HEK293T (cell line): ENCODE data around the gene HEPHL1.

Source experiments
- FOXA1 ChIP-seq: fragments of 450-650 bp; IDR thresholded peaks from 2 replicates; pipeline ENCODE4 v1.6.1; 2016; ENCODE audit warnings: mild to moderate bottlenecking
- FOXM1 ChIP-seq: fragments of 450-650 bp; IDR thresholded peaks from 2 replicates; pipeline ENCODE4 v1.6.1; 2017; ENCODE audit warnings: mild to moderate bottlenecking, borderline replicate concordance
- HDGF ChIP-seq: fragments of 450-650 bp; IDR thresholded peaks from 2 replicates; pipeline ENCODE4 v1.6.1; 2017; ENCODE audit warnings: antibody characterized with exemption, borderline replicate concordance
- SP1 ChIP-seq: fragments of 450-650 bp; IDR thresholded peaks from 2 replicates; pipeline ENCODE4 v1.6.1; 2017
- TARDBP ChIP-seq: fragments of 450-650 bp; IDR thresholded peaks from 2 replicates; pipeline ENCODE4 v1.6.1; 2016
- ZNF384 ChIP-seq: fragments of 450-650 bp; IDR thresholded peaks from 2 replicates; pipeline ENCODE4 v1.6.1; 2016

DNA sequence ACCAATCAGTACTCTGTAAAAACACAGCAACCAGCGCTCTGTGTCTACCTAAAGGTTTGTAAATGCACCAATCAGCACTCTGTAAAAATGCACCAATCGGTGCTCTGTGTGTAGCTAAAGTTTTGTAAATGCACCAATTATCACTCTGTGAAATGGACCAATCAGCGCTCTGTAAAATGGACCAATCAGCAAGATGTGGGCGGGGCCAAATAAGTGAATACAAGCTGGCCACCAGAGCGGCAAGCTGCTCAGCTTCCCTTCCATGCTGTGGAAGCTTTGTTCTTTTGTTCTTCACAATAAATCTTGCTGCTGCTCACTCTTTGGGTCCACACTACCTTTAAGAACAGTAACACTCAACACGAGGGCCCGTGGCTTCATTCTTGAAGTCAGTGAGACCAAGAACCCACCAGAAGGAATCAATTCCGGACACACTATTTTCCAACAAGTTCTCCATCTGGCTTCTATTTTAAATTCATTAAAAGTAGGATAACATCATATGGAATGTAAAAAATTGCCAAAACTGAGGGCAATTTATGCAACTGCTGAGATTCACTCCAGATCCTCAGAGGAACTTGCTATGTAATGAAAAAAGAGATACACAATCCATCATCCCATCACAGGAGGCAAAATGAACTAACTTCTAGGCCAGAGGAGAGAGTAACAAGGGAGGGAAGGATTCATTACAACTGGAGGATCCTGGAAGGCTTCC lies 104.4 kb downstream of the HEPHL1 start:
- TF ChIP-seq HDGF = no peak
- TF ChIP-seq TARDBP = no peak
- TF ChIP-seq FOXM1 = no peak
- no peak for TF ChIP-seq SP1
- TF ChIP-seq ZNF384 = no peak
- no peak for TF ChIP-seq FOXA1
